GM12864 (cell line): Measurements from ENCODE around the gene FOXRED2.

Experiments used
- DNase-seq: peaks from one replicate; pipeline ENCODE4 v3.0.0-alpha.2; 2011; ENCODE audit warnings: low read depth
- H3K4me3 ChIP-seq: 2 replicates; pipeline ENCODE4 v1.5.1; 2011; ENCODE audit warnings: mild to moderate bottlenecking, low read depth, low read length, control low read depth
- CTCF ChIP-seq: IDR thresholded peaks from 2 replicates; pipeline ENCODE4 v1.5.1; 2011; ENCODE audit warnings: low read depth, mild to moderate bottlenecking, moderate library complexity, low read length, control low read depth, inconsistent platforms; ENCODE audit errors: missing control alignments

Gene FOXRED2

DNA sequence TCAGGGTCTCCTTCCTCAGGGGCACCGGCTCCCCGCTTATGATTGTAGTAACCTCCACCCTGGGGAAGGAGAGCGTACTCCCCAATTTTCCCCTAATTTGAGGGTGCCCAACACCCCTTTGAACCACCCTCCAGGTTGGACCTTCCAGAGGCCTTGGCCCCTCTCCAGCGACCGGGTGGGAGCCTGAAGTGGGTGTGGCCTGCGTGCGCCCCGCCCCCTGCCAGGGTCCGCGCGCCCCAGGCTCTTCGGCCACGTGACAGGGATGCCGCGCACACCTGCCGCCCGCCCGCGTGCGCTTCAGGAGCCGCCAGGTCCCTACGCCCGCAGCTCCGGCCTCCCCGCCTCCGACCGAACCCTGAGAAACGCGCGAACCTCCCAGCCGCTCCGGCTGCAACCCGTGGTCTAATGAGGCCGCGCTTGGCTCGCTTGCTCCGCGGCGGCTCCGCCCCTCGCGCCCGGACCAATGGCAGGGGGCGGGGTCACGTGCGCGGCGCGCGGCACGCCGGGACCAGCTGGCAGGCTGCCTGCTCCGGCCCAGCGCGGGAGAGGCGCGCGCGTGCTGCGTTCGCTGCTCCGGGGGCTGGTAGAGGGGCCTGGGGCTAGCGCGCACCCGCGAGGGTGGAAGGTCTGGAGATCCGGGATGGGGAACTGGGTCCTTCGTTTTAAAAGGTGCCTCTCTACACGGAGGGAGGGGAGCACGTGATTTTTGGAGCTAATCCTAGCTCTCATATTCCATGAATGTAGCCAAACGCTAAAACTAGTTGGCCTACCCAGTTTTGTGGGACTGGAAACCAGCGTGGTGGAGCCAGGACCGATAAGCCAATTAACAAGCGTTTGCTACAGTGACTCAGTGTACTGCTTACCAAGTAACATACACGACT is at the start of gene FOXRED2:
TSS of gene FOXRED2 (minus strand) at position 404 of the 881 bp plus-strand sequence. CDS start 618 bp downstream, outside the sequence.
- peak; percentile 39 for DNase-seq
- TF ChIP-seq CTCF = no peak
- peak within 1 kb of the TSS; percentile 58 for H3K4me3 ChIP-seq

DNA sequence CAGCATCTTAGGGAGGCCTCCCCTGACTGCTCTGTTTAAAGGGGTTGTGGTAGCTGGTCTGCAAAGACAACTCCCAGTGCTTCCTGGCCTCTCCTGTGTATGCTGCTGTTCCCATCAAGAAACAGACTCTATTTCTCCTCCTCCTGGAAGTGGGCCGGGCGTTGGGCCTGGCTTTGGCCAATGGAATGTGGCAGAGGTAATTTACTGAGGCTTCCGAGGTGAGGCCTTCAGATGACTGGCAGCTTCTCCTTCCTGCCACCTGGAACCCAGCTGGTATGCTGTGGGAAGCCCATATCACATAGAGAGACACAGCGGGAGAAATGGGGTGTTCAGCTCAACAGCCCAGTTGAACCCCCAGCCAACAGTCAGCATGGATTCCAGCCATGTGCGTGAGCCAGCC is 47.3 kb upstream of the FOXRED2 start:
- no peak for DNase-seq
- TF ChIP-seq CTCF = no peak

GRCh38 chr22:36552289-36552688 is 45.4 kb upstream of the FOXRED2 start:
- peak; percentile 39 for DNase-seq
- TF ChIP-seq CTCF = no peak
- H3K4me3 ChIP-seq = no peak overlapping the region

More for the DNA sequence above, 47.3 kb upstream of the FOXRED2 start:
- no peak overlapping the region for H3K4me3 ChIP-seq

GRCh38 chr22:36550701-36551495 is 44.1 kb upstream of the FOXRED2 start:
- no peak for DNase-seq
- no peak for TF ChIP-seq CTCF

DNA sequence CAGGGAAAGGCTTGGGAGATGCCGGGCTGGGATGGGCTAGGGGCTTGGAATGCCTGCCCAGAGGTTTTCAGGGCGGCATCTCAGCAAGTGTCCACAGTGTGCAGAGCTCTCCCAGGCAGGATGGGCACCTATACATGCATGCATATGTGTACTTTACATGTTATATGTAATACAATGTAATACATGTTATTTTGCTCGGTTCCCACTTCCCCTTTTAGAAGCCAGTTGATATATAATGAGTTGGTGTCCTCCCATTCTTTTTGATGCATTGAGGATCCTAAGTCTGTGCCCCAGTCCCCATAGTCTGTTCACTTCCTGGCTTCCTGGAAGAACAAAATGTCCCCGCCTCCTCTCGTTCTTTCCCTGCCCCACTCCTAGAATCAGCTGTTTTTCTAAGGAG is 42.2 kb upstream of the FOXRED2 start:
- H3K4me3 ChIP-seq = no peak overlapping the region
- DNase-seq = no peak
- no peak for TF ChIP-seq CTCF

More at GRCh38 chr22:36550701-36551495, 44.1 kb upstream of the FOXRED2 start:
- no peak overlapping the region for H3K4me3 ChIP-seq

DNA sequence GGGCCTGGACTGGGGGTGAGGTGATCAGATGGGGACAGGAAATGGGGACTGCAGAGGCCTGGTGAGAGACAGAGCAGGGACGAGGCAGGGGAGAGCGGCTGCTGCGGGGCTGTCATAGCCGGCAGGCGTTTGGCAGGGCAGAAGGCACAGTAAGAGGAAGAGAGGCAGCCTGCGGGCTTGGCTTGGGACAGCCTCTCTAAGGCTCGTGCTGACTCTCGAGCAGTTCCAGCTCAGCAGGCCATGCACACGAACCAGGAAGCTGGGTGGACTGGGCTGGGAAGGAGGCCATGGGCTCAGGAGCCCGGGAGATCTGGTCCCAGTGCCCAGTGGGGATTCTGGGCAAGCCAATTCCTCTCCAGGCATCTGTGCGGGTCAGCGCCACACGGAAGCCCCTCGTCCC is 41.8 kb upstream of the FOXRED2 start:
- no peak for DNase-seq
- TF ChIP-seq CTCF = no peak
- H3K4me3 ChIP-seq = no peak overlapping the region
